GM19025 (cell line): ENCODE measurements around the gene TSEN34.

ENCODE experiments used
- ATAC-seq: cut with Tn5 transposase; IDR thresholded peaks from one replicate; pipeline ENCODE4 v1.9.1; 2021; ENCODE audit warnings: mild to moderate bottlenecking, low read depth, moderate library complexity; ENCODE audit not compliant: unreplicated experiment

The TSEN34 gene

DNA sequence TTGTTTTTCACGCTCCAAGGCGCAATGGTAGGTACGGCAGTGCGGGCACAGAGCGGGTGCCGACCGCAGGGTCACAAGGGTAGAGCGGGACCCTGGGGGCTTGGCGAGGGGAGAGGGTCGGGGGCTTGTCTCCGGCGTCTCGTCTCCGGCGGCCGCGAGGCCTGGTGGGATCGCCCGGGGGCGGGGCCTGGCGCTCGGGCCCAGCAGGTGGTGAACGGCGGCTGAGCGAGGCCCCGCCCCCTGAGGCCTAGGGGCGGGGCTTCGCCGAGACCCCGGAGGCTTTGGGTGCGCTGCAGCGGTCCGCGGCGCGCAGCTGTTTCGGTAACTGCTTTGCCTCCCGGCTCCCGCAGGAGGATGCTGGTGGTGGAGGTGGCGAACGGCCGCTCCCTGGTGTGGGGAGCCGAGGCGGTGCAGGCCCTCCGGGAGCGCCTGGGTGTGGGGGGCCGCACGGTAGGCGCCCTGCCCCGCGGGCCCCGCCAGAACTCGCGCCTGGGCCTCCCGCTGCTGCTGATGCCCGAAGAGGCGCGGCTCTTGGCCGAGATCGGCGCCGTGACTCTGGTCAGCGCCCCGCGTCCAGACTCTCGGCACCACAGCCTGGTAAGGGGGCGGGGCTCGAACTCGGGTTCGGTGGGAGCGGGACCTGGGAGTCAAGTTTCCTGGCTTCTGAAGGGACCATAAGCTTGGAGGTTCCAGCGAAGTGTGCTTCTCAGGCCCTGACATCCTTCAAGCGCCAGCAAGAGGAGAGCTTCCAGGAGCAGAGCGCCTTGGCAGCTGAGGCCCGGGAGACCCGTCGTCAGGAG, at the start of gene TSEN34:
Gene TSEN34 (plus strand): TSS at position 298 of the 800 bp plus-strand sequence. CDS start 57 bp downstream, at position 355.
- peak; percentile 24 for ATAC-seq

DNA sequence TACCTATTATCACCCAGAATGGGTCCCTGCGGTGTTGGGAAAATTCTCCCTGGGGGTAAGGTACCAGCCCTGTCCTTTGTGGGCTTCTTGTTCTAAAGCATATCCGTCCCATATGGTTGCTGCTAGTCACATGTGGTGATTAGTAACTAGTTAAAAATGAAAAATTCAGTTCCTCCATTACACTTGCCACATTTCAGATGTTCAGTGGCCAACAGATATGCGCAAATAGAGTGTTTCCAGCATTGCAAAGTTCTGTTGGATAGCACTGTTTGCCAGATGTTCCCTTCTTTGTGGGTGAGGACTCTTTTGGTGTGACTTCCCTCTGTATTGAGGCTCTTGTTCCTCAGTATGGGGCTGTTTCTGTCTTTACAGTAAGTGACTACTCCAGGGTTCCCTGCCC, 49.8 kb upstream of the TSEN34 start:
- no peak for ATAC-seq

- ATAC-seq = no peak
Measured at GRCh38 chr19:54142166-54142780, 48.8 kb upstream of the TSEN34 start.

GRCh38 chr19:54145541-54146158, 45.5 kb upstream of the TSEN34 start:
- ATAC-seq = no peak

GRCh38 chr19:54147676-54148075, 43.4 kb upstream of the TSEN34 start:
- ATAC-seq = no peak

GRCh38 chr19:54148158-54148557, 43.0 kb upstream of the TSEN34 start:
- ATAC-seq = no peak

- ATAC-seq = no peak
Measured at GRCh38 chr19:54149021-54149812, 41.9 kb upstream of the TSEN34 start.

GRCh38 chr19:54151362-54152035, 39.6 kb upstream of the TSEN34 start:
- no peak for ATAC-seq

DNA sequence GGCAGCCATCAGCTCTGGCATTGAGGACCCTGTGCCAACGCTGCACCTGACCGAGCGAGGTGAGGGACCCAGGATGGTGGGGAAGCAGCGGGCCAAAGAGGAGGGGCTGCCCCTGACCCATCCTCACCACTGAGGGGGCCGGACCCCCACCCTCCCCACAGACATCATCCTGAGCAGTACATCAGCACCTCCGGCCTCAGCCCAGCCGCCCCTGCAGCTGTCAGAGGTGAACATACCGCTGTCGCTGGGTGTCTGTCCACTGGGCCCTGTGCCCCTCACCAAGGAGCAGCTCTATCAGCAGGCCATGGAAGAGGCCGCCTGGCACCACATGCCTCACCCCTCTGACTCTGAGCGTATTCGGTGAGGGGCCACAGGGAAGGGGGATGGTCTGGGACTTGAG, 38.8 kb upstream of the TSEN34 start:
- no peak for ATAC-seq

DNA sequence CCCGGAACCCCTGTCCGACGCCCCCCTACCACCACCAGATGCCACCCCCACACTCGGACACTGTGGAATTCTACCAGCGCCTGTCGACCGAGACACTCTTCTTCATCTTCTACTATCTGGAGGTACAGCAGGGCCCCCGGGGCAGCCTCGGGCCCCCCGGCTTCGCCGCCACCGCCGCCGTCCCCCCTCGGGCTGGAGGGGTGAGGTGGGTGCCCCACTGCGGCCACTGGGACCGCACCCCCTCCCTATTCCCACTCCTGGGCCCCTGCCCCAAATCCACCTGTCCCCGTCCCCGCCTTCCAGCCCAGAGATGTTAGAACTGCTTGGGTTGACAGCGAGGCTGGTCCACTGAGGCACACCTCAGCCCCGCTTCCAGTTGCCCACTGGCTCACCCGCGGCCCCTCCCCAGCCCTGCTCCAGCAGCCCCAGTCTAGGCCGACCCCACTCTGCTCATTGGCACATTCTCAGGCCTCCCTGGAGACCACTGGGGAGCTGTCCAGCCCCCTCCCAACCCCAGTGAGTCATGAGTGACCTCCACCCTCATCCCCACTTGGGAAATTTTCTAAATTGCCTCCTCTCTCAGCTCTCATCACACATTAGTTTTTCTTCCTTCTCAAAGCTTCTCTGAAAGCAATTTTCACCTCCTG, 38.1 kb upstream of the TSEN34 start:
- ATAC-seq = no peak

DNA sequence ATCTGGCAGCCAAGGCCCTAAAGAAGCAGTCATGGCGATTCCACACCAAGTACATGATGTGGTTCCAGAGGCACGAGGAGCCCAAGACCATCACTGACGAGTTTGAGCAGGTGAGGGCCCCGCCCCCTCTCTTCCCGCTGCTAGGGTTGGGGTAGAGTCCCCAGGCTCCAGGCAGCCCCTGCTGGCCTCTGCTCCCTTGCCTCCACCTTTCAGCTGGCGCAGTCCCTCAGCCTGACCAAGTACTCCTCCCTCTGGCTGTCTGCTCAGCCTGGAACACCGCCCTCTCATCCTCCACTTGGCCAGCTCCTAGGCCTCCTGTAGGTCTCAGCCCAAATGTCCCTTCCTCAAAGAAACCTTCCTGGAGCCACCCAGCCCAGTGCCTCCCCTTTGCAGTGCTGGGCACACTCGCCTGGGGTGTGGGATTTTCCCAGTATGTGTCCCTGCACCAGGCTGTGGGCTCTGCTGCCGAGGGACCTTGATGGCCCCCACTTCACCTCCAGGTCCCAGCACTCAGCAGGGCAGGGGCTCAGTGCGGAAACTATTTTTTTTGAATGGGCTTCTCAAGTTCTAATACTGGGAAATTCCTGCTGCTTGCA, 37.3 kb upstream of the TSEN34 start:
- no peak for ATAC-seq

DNA sequence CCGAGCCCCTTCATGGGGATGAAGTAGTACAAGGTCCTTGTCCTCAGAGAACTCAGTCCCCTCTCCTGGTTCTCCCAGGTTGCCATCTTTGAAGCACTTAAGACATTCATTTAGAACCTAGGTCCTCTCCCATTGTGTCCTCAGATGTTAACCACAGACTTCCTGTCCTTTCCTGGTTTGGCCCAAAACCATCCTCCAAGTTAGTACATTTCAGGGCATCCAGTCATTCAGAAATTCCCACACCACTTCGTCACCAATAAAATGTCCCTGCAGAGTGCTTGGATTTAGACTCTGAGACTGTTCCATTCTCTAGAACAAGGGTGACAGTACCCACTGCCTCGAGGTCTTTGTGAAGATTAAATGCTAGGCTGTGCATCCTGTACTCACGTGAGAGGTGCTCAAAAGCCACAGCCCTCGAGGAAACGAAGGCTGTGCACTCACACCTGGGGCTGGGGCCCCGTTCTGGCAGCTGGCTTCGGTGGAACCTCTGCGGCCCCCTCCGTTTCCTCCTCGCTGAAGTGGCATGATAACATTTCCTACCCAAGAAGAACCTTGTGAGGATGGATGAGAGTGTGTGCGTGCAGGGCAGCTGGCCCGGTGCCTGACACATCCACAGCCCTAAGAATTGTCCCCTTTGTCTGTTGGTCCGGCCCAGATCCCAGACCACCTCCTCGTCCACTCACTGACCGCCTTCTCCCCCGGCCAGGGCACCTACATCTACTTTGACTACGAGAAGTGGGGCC, 36.3 kb upstream of the TSEN34 start:
- ATAC-seq = no peak

DNA sequence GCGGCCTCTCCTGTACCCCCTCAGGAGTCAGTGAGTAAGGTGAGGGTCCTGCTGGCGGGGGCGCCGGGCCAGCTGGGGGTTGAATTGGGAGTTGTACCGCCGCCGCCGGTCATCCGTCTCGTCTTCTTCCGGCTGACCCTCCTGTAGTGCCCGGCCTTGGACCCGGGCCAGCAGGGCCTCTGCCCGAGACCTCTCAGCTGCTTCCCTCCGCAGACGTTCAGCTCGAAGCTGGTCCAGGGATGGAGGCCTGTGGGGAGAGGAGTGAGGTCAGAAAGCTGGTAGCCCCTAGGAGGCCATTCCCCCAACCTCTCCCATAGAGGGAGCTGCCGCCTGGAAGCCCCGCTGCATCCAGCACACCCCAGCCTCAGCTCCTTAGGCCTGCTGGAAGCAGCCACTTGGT, 35.4 kb upstream of the TSEN34 start:
- ATAC-seq = no peak

- no peak for ATAC-seq
Measured at GRCh38 chr19:54156490-54156889, 34.6 kb upstream of the TSEN34 start.

DNA sequence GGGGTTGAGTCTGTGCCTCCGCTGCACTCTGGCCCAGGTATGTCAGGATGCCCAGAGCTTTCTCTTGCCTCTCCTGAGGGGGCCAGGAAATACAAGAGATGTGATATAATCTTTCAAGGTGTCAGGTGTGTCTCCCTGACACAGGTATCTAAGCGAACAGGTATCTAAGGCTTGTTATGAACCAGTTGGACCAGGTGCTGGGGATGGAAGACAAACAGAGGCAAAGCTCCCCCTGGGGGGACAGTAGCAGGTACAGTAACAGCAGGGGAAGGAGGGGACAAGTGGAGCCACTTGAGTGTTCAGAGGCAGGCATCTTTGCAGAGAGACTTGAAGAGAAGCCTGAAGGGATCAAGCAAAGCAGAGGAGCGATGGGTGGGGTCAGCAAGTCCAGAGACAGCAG, 34.2 kb upstream of the TSEN34 start:
- ATAC-seq = no peak

DNA sequence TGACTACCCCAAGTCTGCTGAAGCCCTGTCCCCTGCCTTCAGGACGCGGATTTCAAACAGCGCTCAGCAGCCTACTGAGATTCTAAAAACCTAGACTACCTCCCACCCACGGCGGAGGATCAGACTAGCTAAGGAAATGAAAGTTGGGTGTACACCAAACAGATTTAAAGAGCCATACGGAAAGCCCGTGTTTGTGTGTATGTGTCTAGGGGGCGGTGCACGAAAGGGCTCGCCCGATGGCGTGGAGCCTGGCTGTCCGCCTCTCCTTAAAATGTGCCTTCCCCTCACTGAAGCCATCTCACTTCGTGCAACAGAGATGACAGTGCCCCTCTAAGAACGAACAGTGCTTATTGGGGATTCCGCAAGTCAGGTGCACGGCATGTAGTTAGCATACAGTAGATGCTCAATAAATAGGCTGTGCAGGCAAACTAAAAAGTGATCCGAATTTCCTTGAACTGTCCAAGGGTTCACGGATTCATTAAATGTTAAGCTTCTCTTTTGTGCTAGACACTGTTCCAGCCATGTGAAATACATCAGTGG, 32.2 kb upstream of the TSEN34 start:
- ATAC-seq = no peak

DNA sequence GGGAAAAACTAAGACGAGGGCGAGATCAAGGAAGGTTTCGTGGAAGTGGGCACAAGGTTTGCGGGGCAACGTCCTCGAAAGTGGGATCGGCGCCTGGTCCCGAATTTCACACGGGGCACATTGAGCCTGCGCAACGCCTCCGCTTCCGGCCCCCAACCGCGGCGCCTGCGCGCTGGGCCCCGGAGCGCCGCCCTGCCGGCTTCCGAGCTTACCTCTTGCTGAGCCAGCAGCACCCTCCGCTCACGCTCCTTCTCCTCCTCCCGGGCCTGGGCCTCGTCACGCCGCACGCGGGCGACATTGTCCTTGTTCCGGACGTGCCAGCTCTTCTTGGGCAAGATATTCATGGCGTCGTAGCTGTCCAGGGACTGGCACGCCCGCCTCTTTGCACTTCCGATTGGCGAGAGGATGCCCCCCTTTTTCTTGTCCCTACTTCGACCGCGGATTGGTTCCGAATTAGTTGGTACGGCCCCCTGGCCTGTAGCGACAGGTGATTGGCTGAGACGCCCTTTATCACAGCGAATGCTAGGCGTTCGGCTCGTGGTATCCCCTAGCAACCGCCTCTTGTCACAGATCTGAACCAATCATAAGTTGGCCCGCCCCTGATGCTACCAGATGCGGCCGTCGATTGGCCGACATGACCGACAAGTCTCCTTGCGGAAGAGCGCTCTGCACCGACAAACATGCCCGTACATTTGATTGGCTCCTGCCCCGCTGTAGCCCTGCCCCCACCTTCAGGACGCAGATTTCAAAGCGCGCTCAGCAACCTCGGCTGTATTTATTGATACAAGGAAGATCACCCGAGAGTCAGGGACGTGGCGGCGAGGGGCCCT, 31.5 kb upstream of the TSEN34 start, which contains the start of gene LENG1:
Gene LENG1 (minus strand): TSS at position 370 of the 830 bp plus-strand sequence. CDS start 26 bp downstream, at position 344.
- ATAC-seq = peak; percentile 86
